DND-41 (cell line): ENCODE data around the gene ACSF3.

Experiments used
- EZH2 ChIP-seq: IDR thresholded peaks from 3 replicates; pipeline ENCODE4 v1.6.1; 2012; ENCODE audit warnings: borderline replicate concordance, low read depth, mild to moderate bottlenecking, moderate library complexity, low read length, inconsistent platforms; ENCODE audit not compliant: severe bottlenecking
- TF ChIP-seq, protein P1 (sequence below): IDR thresholded peaks from 2 replicates; pipeline ENCODE4 v1.5.1; 2012; ENCODE audit warnings: borderline replicate concordance, low read length, moderate library complexity, mild to moderate bottlenecking; ENCODE audit not compliant: poor library complexity, severe bottlenecking; ENCODE audit errors: extremely low read depth

DNA sequence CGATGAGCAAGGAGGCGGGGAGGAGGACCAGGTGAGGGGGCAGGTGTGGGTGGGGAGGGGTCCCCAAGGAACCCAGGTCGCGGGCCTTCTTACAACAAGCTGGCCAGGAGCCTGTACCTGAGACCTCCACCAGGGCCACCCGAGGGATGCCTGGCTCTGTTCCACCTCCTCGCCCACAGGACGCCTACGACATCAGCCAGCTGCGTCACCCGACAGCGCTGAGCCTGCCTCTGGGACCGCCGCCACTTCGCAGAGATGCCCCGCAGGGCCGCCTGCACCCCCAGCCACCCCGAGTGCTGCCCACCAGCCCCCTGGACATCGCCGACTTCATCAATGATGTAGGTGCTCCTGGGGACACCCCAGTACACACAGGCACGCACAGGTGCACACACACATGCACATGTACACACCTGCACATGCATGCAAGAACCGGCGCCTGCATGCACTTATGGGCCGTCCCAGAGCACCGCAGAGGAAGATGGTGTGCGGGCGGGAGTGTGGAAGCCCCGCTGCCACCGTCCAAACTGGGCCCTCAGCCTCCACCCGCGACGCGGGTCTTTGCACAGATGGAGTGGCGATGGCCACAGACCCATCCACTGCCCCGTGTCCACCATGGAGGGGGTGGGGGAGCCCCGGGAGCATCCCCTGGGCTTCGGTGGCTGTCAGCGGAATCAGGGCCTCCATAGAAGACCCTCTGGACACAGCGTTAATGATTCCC lies 100.1 kb downstream of the ACSF3 start:
- TF ChIP-seq, protein P1, sequence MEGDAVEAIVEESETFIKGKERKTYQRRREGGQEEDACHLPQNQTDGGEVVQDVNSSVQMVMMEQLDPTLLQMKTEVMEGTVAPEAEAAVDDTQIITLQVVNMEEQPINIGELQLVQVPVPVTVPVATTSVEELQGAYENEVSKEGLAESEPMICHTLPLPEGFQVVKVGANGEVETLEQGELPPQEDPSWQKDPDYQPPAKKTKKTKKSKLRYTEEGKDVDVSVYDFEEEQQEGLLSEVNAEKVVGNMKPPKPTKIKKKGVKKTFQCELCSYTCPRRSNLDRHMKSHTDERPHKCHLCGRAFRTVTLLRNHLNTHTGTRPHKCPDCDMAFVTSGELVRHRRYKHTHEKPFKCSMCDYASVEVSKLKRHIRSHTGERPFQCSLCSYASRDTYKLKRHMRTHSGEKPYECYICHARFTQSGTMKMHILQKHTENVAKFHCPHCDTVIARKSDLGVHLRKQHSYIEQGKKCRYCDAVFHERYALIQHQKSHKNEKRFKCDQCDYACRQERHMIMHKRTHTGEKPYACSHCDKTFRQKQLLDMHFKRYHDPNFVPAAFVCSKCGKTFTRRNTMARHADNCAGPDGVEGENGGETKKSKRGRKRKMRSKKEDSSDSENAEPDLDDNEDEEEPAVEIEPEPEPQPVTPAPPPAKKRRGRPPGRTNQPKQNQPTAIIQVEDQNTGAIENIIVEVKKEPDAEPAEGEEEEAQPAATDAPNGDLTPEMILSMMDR = no peak
- no peak for TF ChIP-seq EZH2
